H1 (cell line): ENCODE data around the gene SPPL2B. TPM values are rescaled to one million over a fixed set of nuclear protein-coding genes. Genes with fewer than 3 reads are reported as not detected.

Experiments used
- BCL11A ChIP-seq, 2 experiments: IDR thresholded peaks; one replicate each; pipeline ENCODE4 v1.6.1; 2011; ENCODE audit warnings: low read depth in 2 of 2, low read length in 2 of 2, mild to moderate bottlenecking in 2 of 2
- EZH2 ChIP-seq: fragments of 200-600 bp; sonication (generic); IDR thresholded peaks from 2 replicates; pipeline ENCODE4 v1.7.1; 2012; ENCODE audit warnings: low read depth, mild to moderate bottlenecking, moderate library complexity, low read length, inconsistent platforms; ENCODE audit not compliant: severe bottlenecking
- polyA plus RNA-seq, 7 experiments: library from polyadenylated mRNA; depleted of rRNA in 3 of 7; stranded (reverse) in 5 of 7; unstranded in 2 of 7; fragments of >200 nt in 5 of 7; fragments of 200-250 nt in 2 of 7; gene quantifications; 1 replicate in 5 of 7; 2 replicates in 1 of 7; 4 replicates in 1 of 7; pipeline versions ENCODE4 v1.2.1 to v1.2.3, GENCODE V29; 2011 to 2013; ENCODE audit warnings: missing spikeins in 2 of 7, mixed read lengths in 2 of 7
- total RNA-seq: library from RNA; stranded (reverse); fragmentation: NEBNext Ultra II Directional; extraction: Animal tissue kit (Norgen Biotek cat#: 25700); gene quantifications from 2 replicates; pipeline ENCODE4 v1.2.1, GENCODE V29; 2021

Gene SPPL2B
- total and polyA plus RNA-seq, 2 of the 8 experiments (the other 6 are each of a cell fraction or from before 2014, with no cell fraction given): 34.8 to 55.7 TPM

DNA sequence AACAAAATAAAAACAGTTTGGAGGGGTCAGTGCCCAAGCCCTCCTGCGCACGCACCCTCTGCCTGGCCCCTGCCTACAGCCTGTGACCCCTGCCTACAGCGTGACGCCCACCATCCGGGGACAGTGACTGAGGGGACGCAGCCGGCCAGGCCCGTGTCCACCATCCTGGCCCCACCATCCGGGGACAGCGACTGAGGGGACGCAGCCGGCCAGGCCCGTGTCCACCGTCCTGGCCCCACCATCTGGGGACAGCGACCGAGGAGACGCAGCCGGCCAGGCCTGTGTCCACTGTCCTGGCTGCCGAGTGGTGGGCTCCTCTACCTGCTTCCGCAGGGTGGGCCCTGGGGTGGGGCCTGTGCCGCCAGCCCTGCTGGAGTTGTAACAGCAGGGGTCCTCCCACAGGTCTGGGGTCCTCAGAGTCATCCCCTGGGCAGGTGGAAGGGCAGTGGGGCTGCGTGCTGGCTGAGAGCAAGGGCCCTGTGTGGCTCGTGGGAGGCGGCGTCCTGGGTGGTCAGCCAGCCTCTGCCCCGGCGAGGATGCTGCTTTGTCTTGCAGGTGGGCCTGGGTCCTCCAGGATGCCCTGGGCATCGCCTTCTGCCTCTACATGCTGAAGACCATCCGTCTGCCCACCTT lies 14.3 kb downstream of the SPPL2B start (continued):
- TF ChIP-seq EZH2 (no peak), BCL11A (IDR thresholded peaks at IDR 0.05; ENCODE audit: low read depth in 2 of 2, low read length in 2 of 2) (no peak)
